Fibroblast of mammary gland (primary cell): Measurements from ENCODE around the gene SYNDIG1.

Experiments
- DNase-seq: peaks from one replicate; pipeline ENCODE4 v3.0.0-alpha.2; 2010; ENCODE audit warnings: low read depth
- H3K4me3 ChIP-seq: 2 replicates; pipeline ENCODE4 v1.5.1; 2011; ENCODE audit warnings: low read depth, mild to moderate bottlenecking, low read length, moderate library complexity; ENCODE audit not compliant: control insufficient read depth
- TF ChIP-seq, protein P1 (sequence below): conservative IDR thresholded peaks from 2 replicates; pipeline ENCODE4 v1.5.1; 2011; ENCODE audit warnings: low read depth, low read length, inconsistent platforms; ENCODE audit not compliant: control insufficient read depth, insufficient read depth

The SYNDIG1 gene

DNA sequence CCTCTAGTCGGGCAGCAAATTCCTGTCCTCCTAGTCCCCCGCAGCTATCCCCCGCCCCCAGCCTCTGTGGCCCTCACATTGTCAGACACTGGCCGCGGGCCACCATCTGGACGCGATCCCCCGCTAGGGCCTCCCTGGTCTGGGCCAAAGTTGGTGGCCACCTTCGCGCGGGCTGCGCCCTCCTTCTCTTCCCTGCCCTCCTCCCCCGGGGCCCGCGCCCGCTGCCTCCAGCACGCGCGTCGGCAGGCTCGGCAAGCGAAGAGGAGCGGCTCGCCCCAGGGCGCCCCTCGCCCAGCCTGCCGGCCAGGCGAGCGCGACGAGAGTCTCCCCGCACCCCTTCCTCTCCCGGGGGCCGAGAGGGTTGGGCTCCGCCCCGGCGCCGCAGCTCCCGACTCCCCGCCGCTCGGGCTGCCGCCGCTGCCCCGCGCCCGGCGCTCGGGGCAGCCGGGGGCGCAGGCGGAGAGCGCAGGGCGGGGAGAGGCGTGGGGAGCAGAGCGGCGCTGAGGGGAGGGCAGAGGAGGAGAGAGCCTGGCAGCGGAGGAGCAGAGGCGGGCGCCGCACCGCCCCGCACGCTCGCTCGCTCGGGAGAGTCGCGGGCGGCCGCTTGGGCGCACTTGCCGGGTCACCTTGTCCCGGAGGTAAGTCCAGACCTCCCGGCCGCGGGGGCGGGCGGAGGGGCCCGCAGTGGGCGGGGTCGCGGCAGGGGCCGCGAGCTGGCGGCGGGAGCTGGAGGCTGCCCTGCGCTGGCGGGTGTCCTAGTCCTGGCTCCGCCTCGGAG is at the start of gene SYNDIG1:
Gene SYNDIG1 (plus strand): TSS at position 514 of the 778 bp plus-strand sequence. CDS start 73,469 bp downstream, outside the sequence.
- TF ChIP-seq, protein P1, sequence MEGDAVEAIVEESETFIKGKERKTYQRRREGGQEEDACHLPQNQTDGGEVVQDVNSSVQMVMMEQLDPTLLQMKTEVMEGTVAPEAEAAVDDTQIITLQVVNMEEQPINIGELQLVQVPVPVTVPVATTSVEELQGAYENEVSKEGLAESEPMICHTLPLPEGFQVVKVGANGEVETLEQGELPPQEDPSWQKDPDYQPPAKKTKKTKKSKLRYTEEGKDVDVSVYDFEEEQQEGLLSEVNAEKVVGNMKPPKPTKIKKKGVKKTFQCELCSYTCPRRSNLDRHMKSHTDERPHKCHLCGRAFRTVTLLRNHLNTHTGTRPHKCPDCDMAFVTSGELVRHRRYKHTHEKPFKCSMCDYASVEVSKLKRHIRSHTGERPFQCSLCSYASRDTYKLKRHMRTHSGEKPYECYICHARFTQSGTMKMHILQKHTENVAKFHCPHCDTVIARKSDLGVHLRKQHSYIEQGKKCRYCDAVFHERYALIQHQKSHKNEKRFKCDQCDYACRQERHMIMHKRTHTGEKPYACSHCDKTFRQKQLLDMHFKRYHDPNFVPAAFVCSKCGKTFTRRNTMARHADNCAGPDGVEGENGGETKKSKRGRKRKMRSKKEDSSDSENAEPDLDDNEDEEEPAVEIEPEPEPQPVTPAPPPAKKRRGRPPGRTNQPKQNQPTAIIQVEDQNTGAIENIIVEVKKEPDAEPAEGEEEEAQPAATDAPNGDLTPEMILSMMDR: no peak
- H3K4me3 ChIP-seq: no peak within 1 kb of the TSS
- DNase-seq: no peak

DNA sequence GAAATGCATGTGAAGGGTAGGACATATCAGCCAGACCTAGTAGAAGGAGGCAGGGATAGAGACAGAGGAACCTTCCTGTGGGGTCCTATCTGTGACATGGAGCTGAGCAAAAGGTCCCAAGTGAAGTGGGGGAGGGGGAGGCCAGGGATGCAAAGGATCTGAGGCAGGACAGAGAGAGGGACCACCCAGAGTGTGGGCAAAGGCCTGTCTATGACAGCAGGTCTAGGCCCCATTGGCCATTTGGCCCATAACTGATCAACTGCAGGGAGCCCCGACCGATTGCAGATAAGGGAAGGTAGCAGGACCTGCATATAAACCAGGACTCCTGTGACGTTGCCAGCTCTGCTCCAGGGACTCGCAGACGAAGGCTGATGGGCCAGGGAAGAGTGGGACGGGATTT is 49.6 kb upstream of the SYNDIG1 start:
- no peak for DNase-seq
- TF ChIP-seq, protein P1: no peak
- H3K4me3 ChIP-seq: no peak overlapping the region

DNA sequence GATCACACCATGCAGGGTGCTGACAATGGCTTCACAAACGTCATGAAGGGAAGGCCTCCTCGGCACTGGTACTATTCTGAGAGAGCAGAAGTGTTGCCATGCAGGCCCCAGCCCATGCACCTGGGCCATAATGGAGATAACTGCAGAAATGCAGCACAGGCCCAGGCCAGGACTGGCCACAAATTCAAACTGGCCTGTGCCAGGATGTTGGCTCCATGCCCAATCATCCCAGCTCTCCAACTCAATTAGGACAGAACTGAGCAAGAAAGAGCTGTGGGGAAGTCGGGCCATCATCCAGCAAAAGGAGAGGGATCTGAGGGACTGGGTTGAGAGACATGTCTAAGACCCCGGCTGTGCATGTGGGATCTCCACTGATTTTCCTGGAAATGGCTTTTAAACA is 48.9 kb upstream of the SYNDIG1 start:
- no peak for DNase-seq
- H3K4me3 ChIP-seq: no peak overlapping the region
- TF ChIP-seq, protein P1: no peak

DNA sequence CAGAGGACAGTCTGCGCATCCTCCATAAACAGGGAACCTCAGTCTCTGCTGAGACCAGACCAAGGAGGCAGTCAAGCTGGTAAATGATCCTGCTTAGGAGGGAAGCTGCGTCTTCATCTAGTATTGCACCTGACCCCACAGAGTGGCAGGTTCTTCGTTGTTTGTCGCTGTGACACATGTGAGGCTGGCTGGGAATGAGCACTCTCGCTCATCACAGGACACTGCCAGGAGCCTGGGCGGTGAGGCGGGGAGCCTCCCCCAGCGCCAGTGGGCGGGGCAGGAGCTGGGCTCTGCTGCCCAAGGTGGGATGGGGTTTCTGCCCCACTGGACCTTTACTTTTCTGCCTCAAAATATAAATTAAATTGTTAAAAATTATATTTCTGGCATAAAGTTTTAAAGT is 48.4 kb upstream of the SYNDIG1 start:
- no peak for DNase-seq
- TF ChIP-seq, protein P1: no peak
- no peak overlapping the region for H3K4me3 ChIP-seq

DNA sequence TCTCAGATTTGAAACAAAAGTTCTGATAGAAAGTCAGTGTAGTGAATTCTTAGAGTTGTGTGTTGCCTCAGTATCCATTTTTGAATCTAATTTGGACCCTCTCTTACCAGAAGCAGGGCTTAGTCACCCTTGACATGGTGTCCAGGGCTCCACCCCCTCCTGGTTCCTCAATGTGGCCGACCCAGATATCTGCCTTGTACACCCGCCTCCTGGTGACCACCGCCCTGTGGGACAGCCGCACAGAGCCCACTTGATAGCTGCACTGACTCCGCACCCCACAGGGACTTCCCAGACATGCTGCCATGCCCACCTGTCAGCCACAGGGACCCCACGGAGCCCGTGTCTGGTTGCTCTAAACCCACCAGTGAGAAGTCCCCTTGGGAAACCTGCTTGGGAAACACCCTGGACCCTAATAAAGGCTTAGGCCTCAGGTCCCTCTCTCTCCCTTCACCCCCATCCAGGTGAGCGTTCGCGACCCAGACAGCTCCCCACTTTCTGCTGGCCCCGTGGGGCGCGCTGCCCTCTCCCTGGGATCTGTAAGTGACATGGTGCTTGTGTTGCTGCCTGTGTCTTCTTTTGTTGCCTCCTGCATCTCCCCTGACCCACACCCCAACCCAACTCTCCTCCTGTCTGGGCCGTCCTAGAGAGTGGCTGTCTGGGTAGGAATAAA is 47.2 kb upstream of the SYNDIG1 start:
- DNase-seq: no peak
- no peak overlapping the region for H3K4me3 ChIP-seq
- TF ChIP-seq, protein P1: no peak

DNA sequence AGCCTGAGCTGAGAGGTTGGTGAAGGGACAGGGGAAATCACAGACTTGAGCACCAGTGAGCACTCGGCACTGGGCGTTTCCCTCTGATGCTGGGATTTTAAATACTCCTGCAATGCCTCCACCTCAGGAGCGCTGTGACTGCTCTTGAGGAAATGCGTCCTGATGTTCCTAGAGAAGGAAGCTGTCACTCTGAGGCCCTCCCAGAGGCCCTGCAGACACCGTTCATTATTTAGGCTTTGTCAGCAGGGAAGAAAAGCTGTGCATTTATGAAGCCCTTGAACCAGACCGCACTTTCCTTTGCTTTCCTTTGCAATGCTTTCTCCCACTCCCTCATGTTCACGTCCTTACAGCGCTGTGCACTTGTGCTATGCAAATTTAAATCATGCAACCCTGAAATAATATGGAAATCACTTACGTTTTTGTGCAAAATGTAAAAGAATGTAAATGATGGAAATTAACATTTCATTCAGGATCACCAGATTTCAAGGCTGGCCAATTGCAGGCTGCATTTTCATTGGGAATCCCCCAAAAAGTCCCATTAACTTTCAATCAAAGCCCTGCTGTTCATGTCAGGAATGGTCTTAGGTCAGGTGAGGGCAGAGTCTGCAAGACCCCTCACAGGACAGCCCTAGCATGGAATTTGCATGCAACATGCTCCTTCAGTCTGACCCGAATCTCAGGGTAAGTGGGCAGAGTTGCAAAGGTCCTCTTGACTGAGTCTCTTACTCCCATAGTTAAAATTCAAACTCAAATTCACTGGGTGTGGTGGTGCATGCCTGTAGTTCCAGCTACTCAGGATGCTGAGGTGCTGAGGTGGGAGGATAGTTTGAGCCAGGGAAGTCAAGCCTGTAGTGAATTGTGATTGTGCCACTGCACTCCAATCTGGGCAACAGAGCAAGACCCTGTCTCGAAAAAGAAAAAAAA is 45.8 kb upstream of the SYNDIG1 start:
- no peak for DNase-seq
- H3K4me3 ChIP-seq: no peak overlapping the region
- TF ChIP-seq, protein P1: no peak
